C4-2B (cell line): ENCODE results near the gene FRMD4A.

Source experiments
- H3K27ac ChIP-seq: fragments of 450-650 bp; 2 replicates; pipeline ENCODE4 v1.5.1; 2017
- ZFX ChIP-seq: fragments of 450-650 bp; IDR thresholded peaks from 2 replicates; pipeline ENCODE4 v1.6.1; 2017
- TF ChIP-seq, protein P1 (sequence below): fragments of 450-650 bp; conservative IDR thresholded peaks from 2 replicates; pipeline ENCODE4 v1.5.1; 2017; ENCODE audit warnings: mild to moderate bottlenecking

Gene FRMD4A

DNA sequence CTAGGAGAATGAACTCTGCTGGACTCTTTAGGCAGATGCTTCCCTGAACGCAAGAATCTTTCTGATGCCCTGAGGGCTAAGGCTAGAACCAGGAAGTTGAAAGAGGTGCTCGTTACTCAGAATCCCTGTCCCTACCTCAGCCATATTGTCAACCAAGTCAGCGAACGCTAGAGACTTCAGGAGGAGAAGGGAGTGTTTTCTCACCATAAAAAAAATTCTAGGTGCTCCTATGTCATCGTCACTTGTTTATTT lies 384.6 kb downstream of the FRMD4A start:
- no peak overlapping the region for H3K27ac ChIP-seq
- no peak for TF ChIP-seq ZFX
- TF ChIP-seq, protein P1, sequence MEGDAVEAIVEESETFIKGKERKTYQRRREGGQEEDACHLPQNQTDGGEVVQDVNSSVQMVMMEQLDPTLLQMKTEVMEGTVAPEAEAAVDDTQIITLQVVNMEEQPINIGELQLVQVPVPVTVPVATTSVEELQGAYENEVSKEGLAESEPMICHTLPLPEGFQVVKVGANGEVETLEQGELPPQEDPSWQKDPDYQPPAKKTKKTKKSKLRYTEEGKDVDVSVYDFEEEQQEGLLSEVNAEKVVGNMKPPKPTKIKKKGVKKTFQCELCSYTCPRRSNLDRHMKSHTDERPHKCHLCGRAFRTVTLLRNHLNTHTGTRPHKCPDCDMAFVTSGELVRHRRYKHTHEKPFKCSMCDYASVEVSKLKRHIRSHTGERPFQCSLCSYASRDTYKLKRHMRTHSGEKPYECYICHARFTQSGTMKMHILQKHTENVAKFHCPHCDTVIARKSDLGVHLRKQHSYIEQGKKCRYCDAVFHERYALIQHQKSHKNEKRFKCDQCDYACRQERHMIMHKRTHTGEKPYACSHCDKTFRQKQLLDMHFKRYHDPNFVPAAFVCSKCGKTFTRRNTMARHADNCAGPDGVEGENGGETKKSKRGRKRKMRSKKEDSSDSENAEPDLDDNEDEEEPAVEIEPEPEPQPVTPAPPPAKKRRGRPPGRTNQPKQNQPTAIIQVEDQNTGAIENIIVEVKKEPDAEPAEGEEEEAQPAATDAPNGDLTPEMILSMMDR, result no peak

DNA sequence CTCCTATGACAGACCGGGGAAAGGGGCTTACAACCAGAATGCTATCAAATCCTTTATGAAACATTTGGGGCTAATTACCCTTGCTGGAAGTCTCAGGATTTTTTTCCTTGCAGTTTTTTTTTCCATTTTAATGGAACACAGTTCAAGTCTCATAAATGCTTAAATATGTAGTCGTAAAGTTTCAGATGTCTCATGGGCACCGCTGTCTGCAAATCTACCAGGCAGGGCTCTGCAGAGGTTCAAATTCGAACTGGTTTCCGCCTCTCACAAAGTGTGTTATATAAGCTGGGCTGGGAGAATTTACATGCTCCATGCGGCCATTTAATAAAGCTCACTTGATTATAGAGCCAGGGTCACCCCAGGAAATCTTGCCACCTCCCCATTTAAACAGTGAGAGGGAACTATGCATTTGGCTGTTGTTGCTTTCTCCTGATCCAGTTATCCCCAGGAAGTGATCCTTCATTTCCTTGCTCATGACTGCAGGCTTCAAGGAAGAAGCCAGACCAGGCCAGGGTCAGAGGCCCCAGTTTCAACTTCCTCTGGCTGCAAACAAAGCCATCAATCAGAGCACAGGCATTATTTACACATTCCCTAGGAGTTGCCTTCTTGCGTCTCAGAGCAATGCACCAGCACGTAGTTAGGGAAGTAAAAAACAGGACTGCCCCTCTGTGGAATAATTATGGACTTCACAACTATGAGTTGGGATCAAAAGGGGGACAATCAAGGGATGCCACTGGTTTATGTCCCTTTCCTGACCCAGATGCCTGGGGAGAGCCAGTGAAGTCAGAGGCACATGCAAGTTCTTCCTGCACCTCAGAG lies 385.1 kb downstream of the FRMD4A start:
- H3K27ac ChIP-seq, result no peak overlapping the region
- TF ChIP-seq, protein P1, result no peak
- TF ChIP-seq ZFX, result no peak

DNA sequence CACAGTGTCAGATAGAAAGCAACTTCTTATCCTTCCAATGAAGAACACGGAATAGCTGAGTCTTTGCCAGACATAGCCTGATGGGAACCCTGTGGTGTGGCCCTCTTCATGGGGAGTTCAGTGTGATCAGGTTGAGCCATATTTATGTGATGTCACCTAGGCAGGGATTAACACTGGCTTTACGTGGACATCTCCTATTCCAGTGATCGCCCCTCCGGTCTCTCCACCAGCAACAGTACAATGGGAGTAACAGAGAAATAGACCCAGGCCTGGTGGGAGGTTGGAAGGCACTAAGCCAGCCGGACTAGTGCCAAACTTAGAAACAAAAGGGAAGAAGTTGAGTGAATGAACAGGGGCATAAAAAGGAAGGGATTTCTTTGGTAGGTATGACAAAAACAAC lies 385.9 kb downstream of the FRMD4A start:
- TF ChIP-seq, protein P1, result no peak
- no peak for TF ChIP-seq ZFX
- no peak overlapping the region for H3K27ac ChIP-seq

DNA sequence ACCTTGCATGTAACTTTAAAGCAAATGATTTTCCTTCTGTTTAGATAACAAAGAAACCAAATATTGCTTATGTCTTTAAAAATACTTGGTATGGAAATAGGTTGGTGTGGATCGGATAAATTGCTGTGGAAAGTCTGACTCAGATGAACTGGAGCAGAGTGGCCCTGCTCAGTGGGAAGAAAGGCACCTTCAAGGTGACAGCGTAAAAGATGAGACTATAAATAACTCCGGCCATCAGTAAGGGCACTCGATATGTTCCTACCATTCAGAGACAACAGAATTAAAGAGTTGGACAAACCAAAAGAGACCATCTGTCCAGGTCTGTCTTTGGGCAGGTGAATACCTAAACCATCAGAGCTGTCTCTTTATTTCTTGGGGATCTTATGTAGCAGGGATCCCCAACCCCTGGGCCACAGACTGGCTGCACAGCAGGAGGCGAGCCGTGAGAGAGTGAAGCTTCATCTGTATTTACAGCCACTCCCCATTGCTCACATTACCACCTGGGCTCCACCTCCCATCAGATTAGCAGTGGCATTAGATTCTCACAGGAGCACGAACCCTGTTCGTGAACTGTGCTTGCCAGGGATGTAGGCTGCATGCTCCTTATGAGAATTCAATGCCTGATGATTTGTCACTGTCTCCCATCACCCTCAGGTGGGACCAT lies 386.9 kb downstream of the FRMD4A start:
- H3K27ac ChIP-seq, result no peak overlapping the region
- TF ChIP-seq, protein P1, result no peak
- TF ChIP-seq ZFX, result no peak

DNA sequence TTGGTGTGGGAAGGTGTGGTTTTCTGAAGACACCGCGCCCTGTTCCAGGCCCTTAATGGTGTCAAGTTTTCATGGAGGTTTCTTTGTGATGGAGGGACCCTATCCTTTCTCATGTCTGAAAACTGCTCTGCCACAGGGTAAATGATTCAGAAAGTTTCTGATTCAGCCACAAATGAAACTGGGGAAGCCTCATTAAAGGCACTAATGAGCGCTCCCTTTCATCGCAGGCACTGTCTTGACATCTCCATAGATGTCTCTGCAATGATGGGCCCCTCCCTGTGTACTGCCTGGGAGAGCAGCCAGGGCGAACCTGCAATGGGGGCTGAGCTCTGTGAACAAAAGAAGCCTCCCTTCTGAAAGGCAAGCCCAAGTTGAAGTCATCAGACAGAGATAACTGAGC lies 388.7 kb downstream of the FRMD4A start:
- no peak overlapping the region for H3K27ac ChIP-seq
- TF ChIP-seq, protein P1, result no peak
- TF ChIP-seq ZFX, result no peak

DNA sequence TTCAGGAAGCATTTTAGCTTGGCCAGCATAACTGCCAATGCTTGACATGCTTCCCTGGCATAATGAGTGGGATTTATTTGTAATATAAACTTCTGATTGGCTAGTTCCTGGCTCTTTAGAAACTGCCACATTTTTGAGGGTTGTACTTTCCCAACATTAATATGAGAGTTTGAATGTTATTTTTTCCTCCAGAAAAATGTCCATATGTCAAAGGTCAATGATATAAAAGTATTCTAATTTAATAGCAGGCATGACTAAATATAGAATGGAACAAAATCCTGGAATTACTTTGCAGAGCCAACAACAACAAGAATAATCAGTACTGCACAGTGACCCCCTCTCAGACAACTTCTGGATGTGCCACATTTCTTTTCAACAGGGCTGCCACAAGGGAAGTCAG lies 391.3 kb downstream of the FRMD4A start:
- H3K27ac ChIP-seq, result no peak overlapping the region
- TF ChIP-seq, protein P1, result no peak
- TF ChIP-seq ZFX, result no peak

DNA sequence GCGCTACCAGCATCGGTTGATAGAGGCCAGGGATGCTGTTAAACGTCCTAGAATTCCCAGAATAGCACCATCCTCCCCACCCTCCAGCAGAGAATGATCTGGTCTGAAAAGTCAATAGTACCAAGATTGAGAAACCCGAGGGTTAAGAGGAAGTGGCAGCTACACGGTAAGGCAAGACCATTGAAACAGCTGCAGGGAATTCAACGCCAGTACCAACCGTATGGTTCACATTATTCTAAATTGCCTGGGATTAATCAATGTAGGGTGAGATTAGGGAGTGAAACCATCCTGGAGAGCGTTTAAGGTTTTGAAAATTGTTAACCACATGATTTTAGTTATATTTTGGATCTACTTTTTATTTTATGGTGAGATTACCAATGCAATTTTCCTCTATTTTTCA lies 391.8 kb downstream of the FRMD4A start:
- no peak overlapping the region for H3K27ac ChIP-seq
- no peak for TF ChIP-seq ZFX
- TF ChIP-seq, protein P1, result no peak
